NCI-H748 treated with DMSO at 0.1 percent for 48 hours (cell line): Measurements from ENCODE around the gene ZFPM1.

Source experiments
- DNase-seq: peaks from one replicate; lab custom pipeline; 2025; lab: John Stamatoyannopoulos, UW

ZFPM1 gene

GRCh38 chr16:88527937-88528743 is 75.1 kb downstream of the ZFPM1 start:
- no peak for DNase-seq

GRCh38 chr16:88528902-88529318 is 75.8 kb downstream of the ZFPM1 start:
- no peak for DNase-seq

GRCh38 chr16:88529596-88529995 is 76.5 kb downstream of the ZFPM1 start:
- DNase-seq: no peak

- DNase-seq: no peak
Observed at GRCh38 chr16:88530051-88530857, 77.2 kb downstream of the ZFPM1 start.

GRCh38 chr16:88530858-88531203 is 77.8 kb downstream of the ZFPM1 start:
- DNase-seq: no peak

- no peak for DNase-seq
Observed at GRCh38 chr16:88531346-88531745, 78.3 kb downstream of the ZFPM1 start.

- no peak for DNase-seq
Observed at GRCh38 chr16:88531931-88532433, 78.9 kb downstream of the ZFPM1 start.

GRCh38 chr16:88532434-88533241 is 79.6 kb downstream of the ZFPM1 start:
- DNase-seq: no peak

GRCh38 chr16:88533381-88533917 is 80.4 kb downstream of the ZFPM1 start:
- no peak for DNase-seq

- no peak for DNase-seq
Observed at GRCh38 chr16:88533932-88534637, 81.0 kb downstream of the ZFPM1 start.

- DNase-seq: no peak
Observed at GRCh38 chr16:88534638-88535190, 81.6 kb downstream of the ZFPM1 start.

GRCh38 chr16:88535191-88535856 is 82.2 kb downstream of the ZFPM1 start:
- DNase-seq: no peak

GRCh38 chr16:88535857-88536222 is 82.8 kb downstream of the ZFPM1 start:
- DNase-seq: no peak

- DNase-seq: no peak
Observed at GRCh38 chr16:88536510-88536909, 83.4 kb downstream of the ZFPM1 start.

- no peak for DNase-seq
Observed at GRCh38 chr16:88536971-88537751, 84.1 kb downstream of the ZFPM1 start.

GRCh38 chr16:88537859-88538258 is 84.8 kb downstream of the ZFPM1 start:
- DNase-seq: no peak

GRCh38 chr16:88538366-88539060 is 85.4 kb downstream of the ZFPM1 start:
- DNase-seq: no peak

- no peak for DNase-seq
Observed at GRCh38 chr16:88539261-88539651, 86.2 kb downstream of the ZFPM1 start.
